GM10266 (cell line): ENCODE measurements around the gene PLEKHH3.

ENCODE experiments used
- DNase-seq: peaks from one replicate; pipeline ENCODE4 v3.0.0; 2012; ENCODE audit errors: extremely low spot score
- TF ChIP-seq, protein P1 (sequence below): IDR thresholded peaks from 2 replicates; pipeline ENCODE4 v1.5.1; 2012; ENCODE audit warnings: mild to moderate bottlenecking, low read depth; ENCODE audit not compliant: control insufficient read depth, insufficient read depth; ENCODE audit errors: missing control alignments

PLEKHH3 gene, protein sequence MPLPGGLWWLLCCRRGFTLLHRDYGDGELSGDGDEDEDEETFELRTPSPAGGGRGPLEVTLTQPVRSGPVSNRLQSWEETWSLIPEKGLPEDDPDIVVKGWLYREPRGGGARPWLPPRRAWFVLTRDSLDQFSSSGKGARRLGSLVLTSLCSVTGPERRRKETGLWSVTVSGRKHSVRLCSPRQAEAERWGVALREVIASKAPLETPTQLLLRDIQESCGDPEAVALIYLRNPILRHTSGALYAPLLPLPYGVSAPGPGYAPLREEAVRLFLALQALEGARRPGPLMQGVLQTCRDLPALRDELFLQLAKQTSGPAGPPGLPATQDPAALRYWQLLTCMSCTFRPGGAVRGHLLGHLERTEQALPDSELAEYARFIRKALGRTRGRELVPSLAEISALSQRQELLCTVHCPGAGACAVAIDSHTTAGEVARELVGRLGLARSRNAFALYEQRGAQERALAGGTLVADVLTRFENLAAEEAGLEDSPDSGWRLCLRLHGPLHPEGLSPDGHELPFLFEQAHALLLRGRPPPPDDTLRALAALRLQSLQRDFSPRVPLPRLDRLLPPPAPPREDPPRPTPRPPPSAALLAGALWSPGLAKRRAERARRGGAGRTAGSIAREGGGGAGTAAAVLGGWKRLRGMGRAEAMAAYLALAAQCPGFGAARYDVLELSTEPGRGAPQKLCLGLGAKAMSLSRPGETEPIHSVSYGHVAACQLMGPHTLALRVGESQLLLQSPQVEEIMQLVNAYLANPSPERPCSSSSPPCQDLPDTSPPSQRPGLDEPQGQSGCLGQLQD

DNA sequence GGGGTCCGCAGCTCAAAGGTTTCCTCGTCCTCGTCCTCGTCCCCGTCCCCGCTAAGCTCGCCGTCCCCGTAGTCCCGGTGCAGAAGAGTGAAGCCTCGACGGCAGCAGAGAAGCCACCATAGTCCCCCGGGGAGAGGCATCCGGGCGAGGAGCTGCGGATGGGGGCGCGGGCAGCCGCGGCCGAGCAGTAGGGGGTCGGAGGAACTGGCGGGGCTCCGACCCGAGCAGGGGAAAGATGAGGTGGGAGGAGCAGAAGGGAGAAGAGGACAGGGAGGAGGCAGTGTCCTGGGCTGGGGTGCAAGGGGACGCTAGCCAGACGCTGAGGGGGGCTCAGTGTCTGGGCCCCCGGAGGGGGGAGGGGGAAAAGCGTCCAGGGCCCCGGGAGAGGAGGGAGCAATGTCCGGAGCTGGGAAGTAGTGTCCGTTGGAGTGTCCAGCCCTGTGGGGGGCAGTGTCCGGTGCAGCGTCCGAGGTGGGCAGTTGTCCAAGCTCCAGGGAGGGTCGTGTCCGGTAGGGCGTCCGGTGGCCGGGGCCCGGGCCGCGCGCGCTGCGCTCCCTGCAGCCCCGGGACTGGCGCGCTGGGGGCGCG, at the start of gene PLEKHH3:
Gene PLEKHH3, minus strand, starts transcription at position 571 of the 588 bp plus-strand sequence. Its CDS starts 431 bp downstream, at position 140.
- peak; percentile 50 for DNase-seq
- TF ChIP-seq, protein P1, sequence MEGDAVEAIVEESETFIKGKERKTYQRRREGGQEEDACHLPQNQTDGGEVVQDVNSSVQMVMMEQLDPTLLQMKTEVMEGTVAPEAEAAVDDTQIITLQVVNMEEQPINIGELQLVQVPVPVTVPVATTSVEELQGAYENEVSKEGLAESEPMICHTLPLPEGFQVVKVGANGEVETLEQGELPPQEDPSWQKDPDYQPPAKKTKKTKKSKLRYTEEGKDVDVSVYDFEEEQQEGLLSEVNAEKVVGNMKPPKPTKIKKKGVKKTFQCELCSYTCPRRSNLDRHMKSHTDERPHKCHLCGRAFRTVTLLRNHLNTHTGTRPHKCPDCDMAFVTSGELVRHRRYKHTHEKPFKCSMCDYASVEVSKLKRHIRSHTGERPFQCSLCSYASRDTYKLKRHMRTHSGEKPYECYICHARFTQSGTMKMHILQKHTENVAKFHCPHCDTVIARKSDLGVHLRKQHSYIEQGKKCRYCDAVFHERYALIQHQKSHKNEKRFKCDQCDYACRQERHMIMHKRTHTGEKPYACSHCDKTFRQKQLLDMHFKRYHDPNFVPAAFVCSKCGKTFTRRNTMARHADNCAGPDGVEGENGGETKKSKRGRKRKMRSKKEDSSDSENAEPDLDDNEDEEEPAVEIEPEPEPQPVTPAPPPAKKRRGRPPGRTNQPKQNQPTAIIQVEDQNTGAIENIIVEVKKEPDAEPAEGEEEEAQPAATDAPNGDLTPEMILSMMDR = peak; percentile 17

DNA sequence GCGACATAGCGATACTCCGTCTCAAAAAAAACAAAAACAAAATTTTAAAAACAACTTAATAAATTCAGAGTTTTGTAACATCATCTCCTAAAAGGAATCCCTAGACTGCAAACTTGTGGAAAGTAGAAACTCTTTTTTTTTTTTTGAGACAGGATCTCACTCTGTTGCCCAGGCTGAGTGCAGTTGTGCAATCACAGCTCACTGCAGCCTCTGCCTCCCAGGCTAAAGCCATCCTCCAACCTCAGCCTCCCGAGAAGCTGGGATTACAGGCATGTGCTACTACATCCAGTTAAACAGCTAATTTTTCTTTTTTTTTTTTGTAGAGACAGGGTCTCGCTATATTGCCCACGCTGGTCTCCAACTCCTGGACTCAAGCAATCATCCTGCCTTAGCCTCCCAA, 48.3 kb upstream of the PLEKHH3 start:
- DNase-seq = no peak
- TF ChIP-seq, protein P1 = no peak

DNA sequence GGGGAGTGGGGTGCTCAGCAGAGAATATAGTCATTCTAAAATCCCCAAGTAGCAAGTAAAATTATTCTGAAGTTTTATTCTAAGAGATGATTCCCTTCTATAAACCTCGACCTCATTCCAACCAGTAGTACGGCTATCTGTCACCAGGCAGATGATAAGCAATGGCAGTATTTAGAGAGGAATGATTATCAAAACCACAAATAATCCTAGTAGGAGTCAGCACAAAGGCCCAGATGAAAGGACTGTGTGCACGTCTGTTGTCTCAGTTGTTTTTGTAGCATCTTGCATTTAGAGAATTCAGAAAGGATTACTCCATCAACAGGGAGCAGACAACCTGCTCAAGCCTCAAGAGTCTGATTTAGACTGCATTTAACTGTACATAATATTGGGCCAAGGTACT, 46.8 kb upstream of the PLEKHH3 start:
- no peak for DNase-seq
- TF ChIP-seq, protein P1 = no peak

DNA sequence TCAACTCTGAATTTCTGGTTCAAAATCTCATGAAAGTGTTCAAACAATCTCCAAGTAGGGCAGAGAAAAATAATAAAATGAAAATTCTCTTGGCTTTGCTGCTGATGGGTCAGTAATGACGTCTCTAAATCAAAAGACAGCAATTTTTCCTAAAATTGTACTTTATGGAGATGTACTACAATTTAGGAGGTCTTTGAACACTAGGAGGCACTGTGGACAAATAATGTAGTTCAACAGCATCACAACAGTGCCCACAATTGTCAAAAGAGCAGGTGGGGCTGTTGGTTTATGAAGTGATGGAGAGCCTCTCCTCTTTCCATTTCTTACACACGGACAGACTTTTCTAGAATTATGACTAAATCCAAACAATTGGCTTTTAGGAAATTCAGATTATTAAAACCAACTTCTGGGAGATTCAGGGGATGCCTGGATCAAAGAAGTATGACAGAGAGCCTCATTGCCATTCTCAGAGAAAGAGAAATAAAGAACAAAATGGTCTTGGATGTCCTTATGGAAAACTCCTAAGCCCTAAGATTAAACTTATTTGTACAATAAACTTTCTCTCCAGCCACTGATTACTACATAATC, 44.3 kb upstream of the PLEKHH3 start:
- TF ChIP-seq, protein P1 = peak; percentile 63
- peak; percentile 66 for DNase-seq

DNA sequence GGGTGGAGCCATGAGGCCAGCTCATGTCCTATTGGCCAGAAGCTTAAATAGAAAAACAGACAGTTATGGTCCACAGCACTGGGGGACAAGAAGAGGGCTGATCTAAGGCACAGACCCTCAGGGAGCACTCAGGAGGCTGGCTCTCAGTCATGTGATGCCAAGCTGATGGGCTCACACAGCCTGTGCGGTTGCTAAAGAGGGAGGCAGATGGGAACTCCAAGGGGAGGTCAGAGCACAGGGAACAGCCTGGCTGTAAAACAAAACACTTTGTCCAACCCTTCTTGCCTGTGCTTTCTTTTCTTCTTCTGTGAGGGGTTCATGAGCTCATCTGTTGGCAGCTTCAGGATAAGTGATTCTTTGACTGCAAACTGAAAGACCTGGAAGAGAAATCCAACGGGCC, 32.8 kb upstream of the PLEKHH3 start:
- TF ChIP-seq, protein P1 = no peak
- DNase-seq = no peak

DNA sequence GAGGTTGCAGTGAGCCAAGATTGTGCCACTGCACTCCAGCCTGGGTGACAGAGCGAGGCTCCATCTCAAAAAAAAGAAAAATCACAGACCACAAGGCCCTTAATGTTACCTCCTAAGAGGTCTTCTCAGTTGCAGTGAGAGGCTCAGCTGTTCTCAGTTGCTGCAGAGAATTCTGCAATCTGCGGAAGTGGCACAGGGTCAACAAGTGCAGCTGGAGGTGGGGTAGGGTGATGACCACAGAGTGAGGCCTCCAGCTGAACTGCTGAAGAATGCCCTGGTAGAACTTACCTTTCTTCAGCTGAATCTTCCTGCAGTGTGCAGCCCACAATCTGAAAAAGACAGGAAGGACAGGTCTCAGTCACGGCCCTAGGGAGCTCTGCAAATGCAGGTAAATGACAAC, 31.8 kb upstream of the PLEKHH3 start:
- TF ChIP-seq, protein P1 = no peak
- no peak for DNase-seq
